C4-2B (cell line): ENCODE measurements around the gene TIFAB.

Source experiments
- CTCF ChIP-seq: fragments of 450-650 bp; conservative IDR thresholded peaks from 2 replicates; pipeline ENCODE4 v1.5.1; 2017; ENCODE audit warnings: mild to moderate bottlenecking
- ZFX ChIP-seq: fragments of 450-650 bp; IDR thresholded peaks from 2 replicates; pipeline ENCODE4 v1.6.1; 2017

GRCh38 chr5:135400866-135401265 is 51.3 kb downstream of the TIFAB start:
- no peak for TF ChIP-seq CTCF
- no peak for TF ChIP-seq ZFX
